Fibroblast of lung (primary cell): Measurements from ENCODE around the gene ARFGEF2. TPM values are rescaled to one million over a fixed set of nuclear protein-coding genes. Genes with fewer than 3 reads are reported as not detected.

ENCODE experiments used
- DNase-seq, 2 donors: peaks; one replicate each; pipeline versions ENCODE4 v3.0.0 to v3.0.0-alpha.2; 2010; ENCODE audit warnings: low read depth in 2 of 2
- H2AFZ ChIP-seq: 2 replicates; pipeline ENCODE4 v1.5.1; 2012; ENCODE audit warnings: low read length, control low read depth, inconsistent platforms
- H3K27ac ChIP-seq: 2 replicates; pipeline ENCODE4 v1.5.1; 2011; ENCODE audit warnings: low read length, control low read depth; ENCODE audit not compliant: insufficient read depth
- H3K27me3 ChIP-seq: 2 replicates; pipeline ENCODE4 v1.5.1; 2011; ENCODE audit warnings: mild to moderate bottlenecking, low read length; ENCODE audit not compliant: control insufficient read depth, insufficient read depth
- H3K36me3 ChIP-seq: 2 replicates; pipeline ENCODE4 v1.5.1; 2011; ENCODE audit warnings: low read length; ENCODE audit not compliant: control insufficient read depth, insufficient read depth
- H3K4me1 ChIP-seq: 2 replicates; pipeline ENCODE4 v1.5.1; 2011; ENCODE audit warnings: low read length; ENCODE audit not compliant: control insufficient read depth, insufficient read depth; ENCODE audit errors: extremely low read depth
- H3K4me2 ChIP-seq: 2 replicates; pipeline ENCODE4 v1.5.1; 2011; ENCODE audit warnings: low read length, control low read depth; ENCODE audit not compliant: insufficient read depth; ENCODE audit errors: extremely low read depth
- H3K4me3 ChIP-seq, 4 experiments: fragments of 200-600 bp in 1 of 4; sonication (generic) in 1 of 4; replicated peaks in 1 of 4; 2 replicates each; pipeline ENCODE4 v1.5.1; 2011 to 2016; ENCODE audit warnings: low read length in 4 of 4, low read depth in 3 of 4, mild to moderate bottlenecking in 3 of 4, control low read depth in 2 of 4, inconsistent platforms in 1 of 4, mixed read lengths in 1 of 4; ENCODE audit not compliant: insufficient read depth in 1 of 4; ENCODE audit errors: control extremely low read depth in 1 of 4
- H3K79me2 ChIP-seq: 2 replicates; pipeline ENCODE4 v1.5.1; 2012; ENCODE audit warnings: mild to moderate bottlenecking, low read length, inconsistent platforms; ENCODE audit not compliant: control insufficient read depth, insufficient read depth
- H3K9ac ChIP-seq: 2 replicates; pipeline ENCODE4 v1.5.1; 2011; ENCODE audit warnings: mild to moderate bottlenecking, low read length, control low read depth; ENCODE audit not compliant: insufficient read depth
- H3K9me3 ChIP-seq: 2 replicates; pipeline ENCODE4 v1.5.1; 2012; ENCODE audit warnings: low read depth, low read length; ENCODE audit not compliant: control insufficient read depth, insufficient read depth
- H4K20me1 ChIP-seq: 2 replicates; pipeline ENCODE4 v1.5.1; 2011; ENCODE audit warnings: low read length; ENCODE audit not compliant: control insufficient read depth, insufficient read depth; ENCODE audit errors: extremely low read depth
- EZH2 ChIP-seq: IDR thresholded peaks from 2 replicates; pipeline ENCODE4 v1.5.1; 2012; ENCODE audit warnings: low read length, control low read depth, mild to moderate bottlenecking; ENCODE audit errors: missing control alignments
- polyA plus RNA-seq, 2 donors: library from polyadenylated mRNA; depleted of rRNA in 1 of 2; stranded (reverse) in 1 of 2; unstranded in 1 of 2; fragments of >200 nt; gene quantifications; 2 replicates each; pipeline ENCODE4 v1.2.1, GENCODE V29; 2011 to 2012; ENCODE audit warnings: missing spikeins in 1 of 2
- total RNA-seq: library from RNA; depleted of rRNA; stranded (reverse); fragments of >200 nt; gene quantifications from 2 replicates; pipeline ENCODE4 v1.2.1, GENCODE V29; 2014
- TF ChIP-seq, protein P1 (sequence below), 2 donors: IDR thresholded peaks in 1 of 2; conservative IDR thresholded peaks in 1 of 2; 1 replicate in 1 of 2; 2 replicates in 1 of 2; pipeline ENCODE4 v1.5.1; 2011 to 2012; ENCODE audit warnings: low read length in 2 of 2, control low read depth in 1 of 2, inconsistent platforms in 1 of 2, low read depth in 1 of 2, mild to moderate bottlenecking in 1 of 2

The ARFGEF2 gene
- total and polyA plus RNA-seq, 2 donors (not counting 1 experiment from before 2014, with no cell fraction given): 17.3 to 42.8 TPM

- Histone ChIP-seq H3K79me2 (no peaks in the 10 kb centered on the region), H3K27ac (no peak overlapping the region)
Measured at GRCh38 chr20:48909910-48910309, 11.6 kb upstream of the ARFGEF2 start.

GRCh38 chr20:48910347-48910781 is 11.1 kb upstream of the ARFGEF2 start:
- Histone ChIP-seq H4K20me1 (no peaks in the 10 kb centered on the region), H3K4me2 (no peak overlapping the region), H2AFZ (no peak overlapping the region), H3K4me1 (no peaks in the 10 kb centered on the region), H3K79me2 (no peaks in the 10 kb centered on the region), H3K27me3 (peaks cover 5% of the 10 kb centered on the region), H3K9ac (no peak overlapping the region), H3K4me3 (no peak overlapping the region), H3K27ac (no peak overlapping the region), H3K36me3 (no peaks in the 10 kb centered on the region), H3K9me3 (no peaks in the 10 kb centered on the region)
- no peak for TF ChIP-seq EZH2
- DNase-seq: peak in 1 of 2 donors; percentile 41

More at GRCh38 chr20:48909910-48910309, 11.6 kb upstream of the ARFGEF2 start:
- TF ChIP-seq EZH2: no peak
- TF ChIP-seq, protein P1, sequence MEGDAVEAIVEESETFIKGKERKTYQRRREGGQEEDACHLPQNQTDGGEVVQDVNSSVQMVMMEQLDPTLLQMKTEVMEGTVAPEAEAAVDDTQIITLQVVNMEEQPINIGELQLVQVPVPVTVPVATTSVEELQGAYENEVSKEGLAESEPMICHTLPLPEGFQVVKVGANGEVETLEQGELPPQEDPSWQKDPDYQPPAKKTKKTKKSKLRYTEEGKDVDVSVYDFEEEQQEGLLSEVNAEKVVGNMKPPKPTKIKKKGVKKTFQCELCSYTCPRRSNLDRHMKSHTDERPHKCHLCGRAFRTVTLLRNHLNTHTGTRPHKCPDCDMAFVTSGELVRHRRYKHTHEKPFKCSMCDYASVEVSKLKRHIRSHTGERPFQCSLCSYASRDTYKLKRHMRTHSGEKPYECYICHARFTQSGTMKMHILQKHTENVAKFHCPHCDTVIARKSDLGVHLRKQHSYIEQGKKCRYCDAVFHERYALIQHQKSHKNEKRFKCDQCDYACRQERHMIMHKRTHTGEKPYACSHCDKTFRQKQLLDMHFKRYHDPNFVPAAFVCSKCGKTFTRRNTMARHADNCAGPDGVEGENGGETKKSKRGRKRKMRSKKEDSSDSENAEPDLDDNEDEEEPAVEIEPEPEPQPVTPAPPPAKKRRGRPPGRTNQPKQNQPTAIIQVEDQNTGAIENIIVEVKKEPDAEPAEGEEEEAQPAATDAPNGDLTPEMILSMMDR (conservative IDR thresholded peaks at IDR 0.05 in 1 of 2, IDR thresholded peaks at IDR 0.05 in 1 of 2; ENCODE audit: low read depth in 1 of 2, low read length in 2 of 2): no peak
- no peak overlapping the region for H3K4me3 ChIP-seq
- H2AFZ ChIP-seq: no peak overlapping the region
- no peaks in the 10 kb centered on the region for H3K36me3 ChIP-seq
- DNase-seq: no peak
- no peak overlapping the region for H3K9ac ChIP-seq
- no peaks in the 10 kb centered on the region for H4K20me1 ChIP-seq
- no peaks in the 10 kb centered on the region for H3K9me3 ChIP-seq
- no peak overlapping the region for H3K4me2 ChIP-seq
- no peaks in the 10 kb centered on the region for H3K4me1 ChIP-seq
- H3K27me3 ChIP-seq: peaks cover 5% of the 10 kb centered on the region

- H3K4me1 ChIP-seq: no peaks in the 10 kb centered on the region
- H3K4me2 ChIP-seq: no peak overlapping the region
- TF ChIP-seq, protein P1 (conservative IDR thresholded peaks at IDR 0.05 in 1 of 2, IDR thresholded peaks at IDR 0.05 in 1 of 2; ENCODE audit: low read depth in 1 of 2, low read length in 2 of 2): no peak
- no peak for TF ChIP-seq EZH2
- H3K9ac ChIP-seq: no peak overlapping the region
- no peak overlapping the region for H3K27ac ChIP-seq
- H3K4me3 ChIP-seq: no peak overlapping the region
- H3K79me2 ChIP-seq: no peaks in the 10 kb centered on the region
- H2AFZ ChIP-seq: no peak overlapping the region
- no peaks in the 10 kb centered on the region for H3K36me3 ChIP-seq
- no peak for DNase-seq
- H3K9me3 ChIP-seq: no peaks in the 10 kb centered on the region
- no peaks in the 10 kb centered on the region for H4K20me1 ChIP-seq
- H3K27me3 ChIP-seq: peaks cover 5% of the 10 kb centered on the region
Measured at GRCh38 chr20:48912065-48912464, 9.4 kb upstream of the ARFGEF2 start.
